HG02678 (cell line): Measurements from ENCODE around the gene CPA5.

Experiments used
- ATAC-seq: cut with Tn5 transposase; IDR thresholded peaks from one replicate; pipeline ENCODE4 v1.9.1; 2021; ENCODE audit warnings: mild to moderate bottlenecking, moderate library complexity; ENCODE audit not compliant: unreplicated experiment

CPA5 gene

GRCh38 chr7:130329681-130330080 lies 14.9 kb upstream of the CPA5 start:
- no peak for ATAC-seq

DNA sequence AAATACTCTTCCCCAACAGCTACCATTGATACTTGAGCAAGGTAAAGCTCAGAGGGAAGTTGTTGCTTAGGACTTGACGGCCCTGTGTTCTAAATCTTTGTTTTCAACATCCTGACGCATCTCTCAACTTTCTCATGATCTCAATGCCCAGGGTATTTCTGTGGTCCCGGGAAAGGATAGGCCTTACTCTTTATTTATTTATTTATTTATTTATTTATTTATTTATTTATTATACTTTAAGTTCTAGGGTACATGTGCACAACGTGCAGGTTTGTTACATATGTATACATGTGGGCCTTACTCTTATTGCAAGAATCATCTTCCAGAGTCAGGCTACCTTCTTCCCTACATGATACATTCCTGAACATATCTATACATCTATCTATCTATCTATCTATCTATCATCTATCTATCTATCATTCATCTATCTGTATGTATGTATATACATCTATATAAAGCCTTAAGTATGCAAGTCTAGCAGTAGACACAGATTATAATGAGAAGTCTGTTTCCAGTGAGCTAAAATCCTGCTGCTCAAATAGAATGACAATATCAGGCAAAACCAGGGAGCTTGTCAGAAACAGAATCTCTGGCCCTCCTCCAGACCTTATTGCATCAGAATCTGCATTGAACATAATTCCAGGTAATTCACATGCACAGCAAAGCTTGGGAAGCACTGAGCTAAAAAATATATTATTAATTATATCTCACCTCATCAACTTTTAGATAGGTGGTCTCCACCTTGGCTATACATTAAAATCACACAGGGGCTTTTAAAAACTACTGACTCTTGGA lies 12.2 kb upstream of the CPA5 start:
- ATAC-seq = no peak

GRCh38 chr7:130333832-130334231 lies 10.8 kb upstream of the CPA5 start:
- no peak for ATAC-seq

DNA sequence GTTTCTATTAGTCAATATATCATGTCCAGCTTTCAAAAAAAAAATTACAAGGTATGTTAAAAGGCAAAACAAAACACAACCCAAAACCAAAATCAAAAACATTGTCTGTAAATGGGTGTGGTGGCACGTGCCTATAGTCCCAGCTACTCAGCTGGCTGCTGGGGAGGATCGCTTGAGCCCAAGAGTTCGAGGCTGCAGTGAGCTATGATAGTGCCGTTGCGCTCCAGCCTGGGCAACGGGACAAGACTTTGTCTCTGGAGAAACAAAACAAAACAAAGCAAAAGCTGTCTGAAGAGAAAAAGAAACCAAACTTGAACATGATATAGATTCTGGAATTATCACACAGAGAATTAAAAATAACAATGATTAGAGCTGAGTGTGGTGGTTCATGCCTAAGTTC lies 10.3 kb upstream of the CPA5 start:
- no peak for ATAC-seq

GRCh38 chr7:130337410-130337971 lies 7.1 kb upstream of the CPA5 start:
- ATAC-seq = no peak

GRCh38 chr7:130338233-130338632 lies 6.4 kb upstream of the CPA5 start:
- no peak for ATAC-seq

- no peak for ATAC-seq
Measured at GRCh38 chr7:130341882-130342281, 2.7 kb upstream of the CPA5 start.

DNA sequence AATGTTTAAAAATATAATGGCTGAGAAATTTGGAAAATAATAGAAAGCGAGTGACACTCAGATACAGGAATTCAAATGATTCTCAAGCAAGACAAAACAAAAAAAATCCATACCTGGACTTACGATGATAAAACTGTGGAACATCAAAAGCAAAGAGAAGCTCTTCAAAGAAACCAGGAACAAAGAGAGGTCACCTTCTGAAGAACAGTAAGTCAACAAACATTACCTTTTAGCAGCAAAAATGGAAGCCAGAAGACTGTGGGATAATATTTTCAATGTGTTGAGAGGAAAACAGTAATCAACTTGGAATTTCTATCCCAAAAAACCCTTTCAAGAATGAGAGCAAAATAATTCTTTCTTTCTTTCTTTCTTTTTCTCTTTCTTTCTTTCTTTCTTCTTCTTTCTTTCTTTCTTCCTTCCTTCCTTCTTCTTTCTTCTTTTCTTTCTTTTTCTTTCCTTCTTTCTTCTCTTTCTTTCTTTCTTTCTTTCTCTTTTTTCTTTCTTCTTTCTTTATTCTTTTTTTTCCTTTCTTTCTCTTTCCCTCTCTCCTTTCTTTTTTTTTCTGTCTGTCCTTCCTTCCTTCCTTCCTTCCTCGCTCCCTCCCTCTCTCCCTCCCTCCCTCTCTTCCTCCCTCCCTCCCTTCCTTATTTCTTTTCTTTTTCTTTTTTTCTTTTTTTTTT lies 1.8 kb upstream of the CPA5 start:
- ATAC-seq = no peak

DNA sequence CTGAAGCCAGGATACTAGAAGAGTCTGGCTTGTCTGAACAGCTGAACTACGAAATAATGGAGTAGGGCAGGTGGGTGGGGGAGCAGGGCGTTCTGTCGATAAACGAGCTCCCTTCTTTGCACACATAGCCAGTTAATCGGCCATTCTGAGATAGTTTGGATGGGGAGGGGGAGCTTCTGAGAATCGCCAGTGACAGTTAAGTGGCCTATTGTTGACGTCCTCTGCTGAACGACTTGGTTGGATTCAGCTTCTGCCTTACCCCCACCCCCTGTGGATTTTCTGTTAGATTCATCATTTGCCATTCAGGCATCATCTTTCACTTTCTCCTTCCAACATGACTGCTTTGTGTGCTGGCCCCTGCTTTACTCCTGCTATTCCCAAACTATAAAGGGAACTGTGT lies 520 bp downstream of the CPA5 start:
- ATAC-seq = no peak

DNA sequence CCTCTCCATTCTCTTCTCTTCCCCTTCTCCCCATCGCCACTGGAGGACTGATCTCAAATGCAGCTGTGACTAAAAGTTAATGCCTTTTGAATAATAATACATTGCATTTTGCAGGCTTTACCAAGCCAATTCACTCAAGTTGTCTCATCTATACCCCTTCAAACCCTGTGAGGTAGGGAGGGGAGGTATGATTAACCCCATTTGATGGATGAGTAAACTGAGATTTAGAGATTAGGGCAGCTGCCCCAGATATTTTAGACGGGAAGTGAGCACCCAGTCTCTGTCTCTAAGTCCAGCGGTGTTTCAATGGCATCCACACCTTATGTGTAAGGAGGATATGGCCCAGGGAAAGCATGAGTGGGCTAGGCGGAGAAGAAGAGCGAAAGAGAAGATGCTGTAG lies 1.1 kb downstream of the CPA5 start:
- ATAC-seq = no peak

DNA sequence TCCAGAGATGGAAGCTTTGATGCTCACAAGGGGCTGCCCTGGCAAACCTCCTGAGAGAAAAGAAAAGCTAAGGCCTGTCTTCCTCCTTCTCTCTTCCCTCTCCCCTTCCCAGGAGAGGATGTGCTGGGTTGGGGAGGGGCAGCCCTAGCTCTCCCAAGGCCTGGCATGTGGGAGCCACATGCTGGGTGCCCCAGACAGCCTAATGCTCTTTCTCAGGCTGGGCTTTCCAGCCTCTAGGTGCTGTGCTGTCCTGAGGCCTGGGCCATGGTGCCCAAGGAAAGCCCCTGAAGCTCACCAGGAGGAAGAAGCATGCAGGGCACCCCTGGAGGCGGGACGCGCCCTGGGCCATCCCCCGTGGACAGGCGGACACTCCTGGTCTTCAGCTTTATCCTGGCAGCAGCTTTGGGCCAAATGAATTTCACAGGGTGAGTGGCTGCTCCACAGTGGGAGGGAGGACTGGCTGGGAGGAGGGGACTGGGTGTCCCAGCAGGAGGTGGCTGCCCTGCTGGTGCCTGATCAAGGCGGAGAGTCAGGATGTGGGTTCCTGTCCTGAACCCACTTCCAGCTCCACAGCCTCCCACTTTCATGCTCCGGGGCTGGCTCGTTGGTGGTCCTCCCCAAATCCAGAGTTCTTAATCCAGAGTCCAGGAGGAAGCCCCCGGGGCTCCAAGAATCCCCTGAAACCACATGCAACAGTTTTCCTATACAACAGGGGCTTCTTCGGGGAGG lies 1.7 kb downstream of the CPA5 start:
- no peak for ATAC-seq

- no peak for ATAC-seq
Measured at GRCh38 chr7:130346941-130347340, 2.3 kb downstream of the CPA5 start.

GRCh38 chr7:130349911-130350782 lies 5.5 kb downstream of the CPA5 start:
- ATAC-seq = no peak

DNA sequence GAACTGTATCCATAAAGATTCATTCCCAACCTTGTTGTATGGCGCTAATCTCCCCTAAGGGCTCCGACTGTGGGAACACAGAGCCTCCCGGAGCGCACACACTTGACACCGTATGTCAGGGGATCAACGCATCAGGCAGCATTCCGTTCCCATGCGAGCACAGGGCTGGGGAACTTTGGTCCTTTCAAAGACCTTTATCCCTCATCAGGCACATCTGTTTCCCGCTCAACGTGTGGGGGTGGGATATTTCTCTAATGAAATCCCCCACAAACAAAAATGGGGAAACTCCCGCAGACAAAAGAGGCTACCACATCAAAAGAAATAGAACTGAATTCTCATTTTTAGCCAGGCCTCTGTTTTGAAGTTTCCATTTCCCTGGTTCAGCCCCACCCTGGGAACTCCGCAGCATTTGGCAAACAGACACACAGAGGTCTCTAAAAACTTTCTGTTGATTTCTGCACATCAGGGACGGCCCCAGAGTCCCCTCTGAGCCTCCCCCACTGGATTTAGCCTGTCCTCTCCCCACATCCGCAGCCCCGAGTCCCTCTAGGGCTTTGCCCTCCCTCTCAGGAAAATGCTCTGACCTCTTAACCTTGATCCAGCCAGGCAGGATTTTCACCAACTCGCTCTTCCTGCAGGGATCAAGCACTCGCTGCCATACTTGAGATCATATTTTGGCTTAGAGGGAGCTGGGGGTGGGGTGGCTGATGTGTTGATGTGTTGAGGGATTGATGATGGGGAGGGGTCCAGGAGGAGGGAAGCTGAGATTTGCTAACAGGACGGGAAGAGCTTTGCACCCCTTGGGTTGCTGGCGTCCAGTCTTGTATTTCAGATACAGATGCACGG lies 6.6 kb downstream of the CPA5 start:
- ATAC-seq = no peak

GRCh38 chr7:130351791-130352090 lies 7.1 kb downstream of the CPA5 start:
- ATAC-seq = no peak

- no peak for ATAC-seq
Measured at GRCh38 chr7:130352194-130353074, 7.8 kb downstream of the CPA5 start.

DNA sequence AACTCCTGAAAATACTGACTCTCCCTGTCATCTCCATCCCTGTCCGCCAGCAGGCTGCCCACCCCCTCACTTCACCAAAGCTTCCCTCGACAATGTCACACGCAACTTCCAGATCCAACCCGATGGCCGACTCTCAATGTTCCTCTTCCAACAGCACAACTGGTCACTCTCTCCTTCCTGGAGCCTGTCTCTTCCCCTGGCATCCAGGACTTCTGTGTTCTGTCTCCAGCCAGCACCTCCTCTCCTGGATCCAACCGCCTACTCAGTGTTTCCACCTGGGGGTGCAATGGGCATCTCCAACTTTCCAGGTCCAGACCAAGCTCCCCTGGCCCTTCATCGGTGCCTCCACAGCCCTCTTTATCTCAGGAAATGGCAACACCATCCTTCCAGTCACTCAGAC lies 8.6 kb downstream of the CPA5 start:
- ATAC-seq = no peak

GRCh38 chr7:130356121-130356875 lies 11.7 kb downstream of the CPA5 start:
- ATAC-seq = no peak
